ENCODE data around the gene TMPRSS6. TPM values are rescaled to one million over a fixed set of nuclear protein-coding genes. Genes with fewer than 3 reads are reported as not detected.

Gene TMPRSS6
- total RNA-seq, 1 donor from 2014 or later = 2.7 TPM

DNA sequence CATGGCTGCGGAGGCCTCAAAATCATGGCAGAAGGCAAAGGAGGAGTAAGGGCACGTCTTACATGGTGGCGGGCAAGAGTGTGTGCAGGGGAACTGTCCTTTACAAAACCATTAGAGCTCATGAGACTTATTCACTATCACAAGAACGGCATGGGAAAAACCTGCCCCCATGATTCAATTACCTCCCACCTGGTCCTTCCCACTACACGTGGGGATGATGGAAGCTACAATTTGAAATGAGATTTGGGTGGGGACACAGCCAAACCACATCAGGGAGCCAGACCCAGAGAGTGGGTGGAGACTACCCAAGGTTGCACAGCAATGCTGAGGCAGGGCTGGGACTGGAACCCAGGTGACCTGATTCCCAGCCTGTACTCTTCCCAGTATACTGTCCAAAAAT is 8.6 kb upstream of the TMPRSS6 start:
- intact Hi-C loops (cut with micrococcal nuclease) = no loop called here

- intact Hi-C loops (cut with micrococcal nuclease) = no loop called here
Measured at GRCh38 chr22:37117092-37117491, 7.6 kb upstream of the TMPRSS6 start.

DNA sequence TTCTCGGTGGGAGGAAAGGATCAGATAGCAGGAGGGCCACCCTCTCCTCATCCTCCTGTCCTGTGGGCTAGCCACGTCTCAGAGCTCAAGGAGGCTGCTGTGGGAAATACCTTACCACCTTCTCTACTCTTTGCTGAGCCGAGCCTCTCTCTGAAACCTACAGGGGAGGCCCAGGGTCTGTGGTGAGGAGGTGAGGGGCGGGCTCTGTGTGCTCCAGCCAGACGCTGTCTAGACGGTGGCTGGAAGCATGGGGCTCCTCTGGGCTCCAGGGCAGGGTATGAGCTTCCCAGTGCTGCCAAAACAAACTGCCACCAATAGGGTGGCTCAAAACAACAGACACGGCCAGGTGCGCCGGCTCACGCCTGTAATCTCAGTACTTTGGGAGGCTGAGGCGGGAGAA is 5.5 kb upstream of the TMPRSS6 start:
- intact Hi-C loops (cut with micrococcal nuclease) = no loop called here

DNA sequence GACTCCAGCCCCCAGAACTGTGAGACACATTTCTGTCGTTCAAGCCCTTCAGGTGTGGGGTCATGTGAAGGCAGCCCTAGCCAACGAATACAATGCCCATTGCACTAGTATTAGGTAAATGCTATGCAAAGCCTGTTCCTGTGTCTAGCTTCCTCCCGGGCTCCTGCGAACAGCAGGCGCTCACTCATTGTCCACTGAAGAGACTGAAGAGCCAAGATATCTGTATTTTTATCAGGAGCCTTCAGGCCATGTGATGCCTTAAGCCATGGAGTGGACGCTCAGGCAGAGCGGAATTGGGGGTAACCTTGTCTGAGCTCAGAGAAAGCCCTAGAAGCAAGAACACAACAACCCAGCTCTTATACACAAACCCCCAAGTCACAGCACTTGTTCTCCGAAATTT is 4.2 kb upstream of the TMPRSS6 start:
- intact Hi-C loops (cut with micrococcal nuclease) = no loop called here

- intact Hi-C loops (cut with micrococcal nuclease) = no loop called here
Measured at GRCh38 chr22:37112084-37112728, 2.7 kb upstream of the TMPRSS6 start.

DNA sequence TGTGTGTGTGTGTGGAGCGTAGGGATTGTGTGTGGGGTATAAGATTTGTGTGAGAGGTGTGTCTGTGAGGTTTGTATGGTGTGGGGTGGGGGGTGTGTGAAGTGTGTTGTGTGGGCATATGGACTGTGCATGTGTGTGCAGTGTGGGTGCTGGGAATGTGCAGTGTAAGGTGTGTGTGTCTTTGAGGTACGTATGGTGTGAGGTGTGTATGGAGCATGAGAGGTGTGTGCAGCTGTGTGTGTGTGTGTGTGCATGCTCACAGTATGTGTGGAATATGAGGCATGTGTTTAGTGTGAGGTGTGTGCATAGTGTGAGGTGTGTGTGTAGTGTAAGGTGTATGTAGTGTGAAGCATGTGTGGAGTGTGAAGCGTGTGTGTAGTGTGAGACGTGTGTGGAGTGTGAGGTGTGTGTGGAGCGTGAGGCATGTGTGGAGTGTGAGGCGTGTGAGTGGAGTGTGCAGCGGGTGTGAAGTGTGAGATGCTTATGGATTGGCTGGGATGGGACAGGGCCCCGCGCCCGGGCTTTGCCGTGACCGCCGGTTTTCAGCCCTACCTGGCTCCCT is 1.7 kb upstream of the TMPRSS6 start:
- intact Hi-C loops (cut with micrococcal nuclease) = no loop called here

GRCh38 chr22:37107816-37108621 is 1.5 kb downstream of the TMPRSS6 start:
- intact Hi-C loops (cut with micrococcal nuclease) = no loop called here

GRCh38 chr22:37105990-37106389 is 3.5 kb downstream of the TMPRSS6 start:
- intact Hi-C loops (cut with micrococcal nuclease) = no loop called here

DNA sequence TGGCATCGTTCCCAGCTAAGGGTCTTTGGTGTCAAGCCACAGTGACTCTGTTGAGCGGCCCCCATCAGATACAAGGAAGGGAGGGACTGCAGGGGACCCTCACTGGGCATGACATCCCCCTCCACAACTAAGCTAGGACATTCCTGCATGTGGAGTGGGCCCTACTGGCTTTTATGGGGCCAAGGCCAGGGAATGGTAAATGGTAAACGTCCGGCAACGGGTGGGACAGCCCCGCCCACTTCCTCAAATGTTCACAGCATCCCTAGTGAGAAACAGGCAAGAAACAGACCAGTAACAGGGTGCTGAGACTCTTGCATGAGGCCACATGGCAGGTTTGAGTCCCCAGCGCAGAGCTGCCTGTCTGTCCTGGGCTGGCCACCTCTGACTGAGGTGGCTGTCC is 4.4 kb downstream of the TMPRSS6 start:
- intact Hi-C loops (cut with micrococcal nuclease) = no loop called here

DNA sequence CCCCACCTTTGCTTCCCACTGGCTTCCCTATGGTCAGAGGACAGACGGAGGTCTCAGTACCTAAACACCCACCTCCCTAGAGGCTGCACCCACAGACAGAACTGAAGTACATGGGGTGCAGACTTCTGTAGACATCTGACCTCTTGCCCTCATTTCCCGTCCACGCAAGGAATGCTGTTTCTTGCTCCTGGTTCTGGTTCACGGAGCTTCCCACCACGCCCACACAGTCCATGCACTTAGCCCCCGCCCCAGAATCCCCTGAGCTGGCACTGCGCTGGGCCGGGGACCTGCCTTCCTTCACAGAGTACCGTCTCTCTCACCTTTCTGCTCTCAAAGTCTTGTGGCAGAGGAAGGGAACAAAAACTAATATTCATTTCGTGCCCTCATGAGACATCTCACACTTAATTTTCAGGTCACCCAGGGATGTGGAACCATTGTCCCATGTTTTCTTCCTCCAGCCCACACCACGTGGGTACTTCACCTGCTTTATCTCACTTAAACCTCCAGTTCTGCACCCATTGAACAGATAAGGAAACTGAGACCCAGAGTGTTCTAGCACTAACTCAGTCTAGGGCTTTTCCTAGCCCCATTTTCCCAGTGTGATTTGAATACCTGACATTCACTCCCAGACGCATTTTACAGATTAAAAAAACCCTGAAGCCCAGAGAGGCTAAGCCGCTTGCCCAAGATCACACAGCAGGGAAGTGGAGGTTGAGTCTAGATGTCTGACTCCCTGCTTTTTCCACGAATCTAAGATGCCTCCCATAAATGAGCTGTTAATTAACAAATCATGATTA is 5.7 kb downstream of the TMPRSS6 start:
- intact Hi-C loops (cut with micrococcal nuclease) = no loop called here

- intact Hi-C loops (cut with micrococcal nuclease) = no loop called here
Measured at GRCh38 chr22:37103151-37103550, 6.4 kb downstream of the TMPRSS6 start.

GRCh38 chr22:37101311-37102066 is 8.0 kb downstream of the TMPRSS6 start:
- intact Hi-C loops (cut with micrococcal nuclease) = no loop called here

DNA sequence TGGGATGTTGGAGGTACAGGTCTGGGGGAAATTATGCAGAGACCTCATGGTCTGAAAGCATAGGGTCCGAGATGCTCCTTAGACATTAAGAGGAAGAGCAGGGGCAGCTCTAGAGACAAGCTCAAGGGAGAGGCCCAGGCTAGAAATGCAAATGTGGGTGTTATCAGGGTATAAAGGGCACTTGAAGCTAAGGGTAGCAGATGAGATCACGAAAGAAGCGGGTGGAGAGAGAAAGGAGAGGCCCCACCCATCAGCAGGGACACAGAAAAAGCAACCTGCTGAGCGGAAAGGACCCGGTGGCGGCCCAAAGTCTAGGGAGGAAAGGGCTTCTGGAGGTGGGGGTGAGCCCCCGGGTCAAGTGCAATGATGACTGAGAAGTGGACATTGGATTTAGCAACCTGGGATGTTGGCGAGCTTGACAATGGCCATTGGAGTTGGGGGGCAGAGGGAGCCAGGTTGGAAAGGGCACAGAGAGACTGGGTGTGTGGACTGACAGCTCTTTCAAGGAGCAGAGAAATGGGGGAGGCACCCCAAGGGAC is 8.9 kb downstream of the TMPRSS6 start:
- intact Hi-C loops (cut with micrococcal nuclease) = no loop called here

GRCh38 chr22:37098976-37099591 is 10.4 kb downstream of the TMPRSS6 start:
- intact Hi-C loops (cut with micrococcal nuclease) = no loop called here

- intact Hi-C loops (cut with micrococcal nuclease) = no loop called here
Measured at GRCh38 chr22:37097346-37097745, 12.2 kb downstream of the TMPRSS6 start.

DNA sequence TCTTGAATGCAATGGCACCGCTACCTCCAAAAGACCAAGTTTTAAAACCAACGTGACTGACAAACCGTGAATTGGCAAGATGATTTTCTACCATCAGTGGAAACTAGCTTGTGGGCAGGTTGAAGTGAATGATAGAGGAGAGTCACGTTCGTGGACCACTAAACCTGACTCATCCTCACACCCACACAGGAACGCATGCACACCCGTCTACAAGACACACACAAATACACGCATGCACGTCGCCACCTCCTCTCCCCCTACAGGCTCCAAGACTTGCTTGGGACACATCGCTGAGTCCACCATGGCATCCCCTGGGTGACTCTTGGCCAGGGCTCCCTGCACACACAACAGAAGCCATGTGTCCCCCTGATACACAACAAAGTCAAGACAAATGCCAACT is 14.4 kb downstream of the TMPRSS6 start:
- intact Hi-C loops (cut with micrococcal nuclease) = no loop called here

GRCh38 chr22:37094239-37094638 is 15.3 kb downstream of the TMPRSS6 start:
- intact Hi-C loops (cut with micrococcal nuclease) = no loop called here

DNA sequence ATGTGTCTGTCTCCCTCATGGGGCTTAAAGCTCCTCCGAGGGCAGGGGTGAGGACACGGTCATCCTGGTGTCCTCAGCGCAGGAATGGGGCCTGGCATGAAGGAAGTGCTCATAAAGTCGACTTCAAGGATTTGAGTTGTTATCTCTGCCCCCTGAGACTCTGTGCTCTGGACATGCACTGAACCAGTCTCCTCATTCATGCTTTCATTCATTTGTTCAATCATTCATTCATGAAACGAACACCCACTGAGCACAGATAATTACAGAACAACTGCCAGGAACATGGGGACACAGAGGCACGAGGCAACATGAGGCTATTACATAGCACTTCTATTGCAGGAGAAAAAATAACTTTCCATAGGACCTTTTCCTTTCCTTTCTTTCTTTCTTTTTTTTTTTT is 16.5 kb downstream of the TMPRSS6 start:
- intact Hi-C loops (cut with micrococcal nuclease) = no loop called here

DNA sequence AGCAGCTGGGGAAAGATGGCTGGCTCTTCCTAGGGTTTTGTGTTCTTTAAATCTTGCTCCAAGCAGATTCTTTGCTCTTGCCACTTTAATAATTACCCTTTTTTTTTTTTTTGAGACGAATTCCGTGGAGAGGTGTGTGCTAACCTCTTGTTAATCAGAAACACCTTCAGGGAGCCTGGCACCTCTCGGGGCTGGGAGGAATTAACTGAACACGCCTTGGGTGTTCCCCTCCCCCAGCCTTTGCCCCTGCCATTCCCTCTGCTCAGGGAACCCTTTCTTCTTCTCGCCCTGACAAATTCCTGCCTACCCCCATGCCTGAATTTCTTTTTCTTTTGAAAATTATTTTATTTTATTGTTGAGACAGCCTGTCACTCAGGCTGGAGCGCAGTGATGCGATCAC is 17.5 kb downstream of the TMPRSS6 start:
- intact Hi-C loops (cut with micrococcal nuclease) = no loop called here

- intact Hi-C loops (cut with micrococcal nuclease) = no loop called here
Measured at GRCh38 chr22:37090920-37091695, 18.4 kb downstream of the TMPRSS6 start.

All from T-helper 1 cell treated with Interleukin-12 subunit alpha and Interleukin-12 subunit beta and Interleukin-4 antibody, amounts not matched to agents 30 ng/mL and 1 ng/mL, for 36 hours (primary cell).